Measurements from ENCODE around the gene TTI1.

The TTI1 gene

GRCh38 chr20:38008233-38008944, 24.9 kb downstream of the TTI1 start:
- DNase-seq, result no peak

GRCh38 chr20:38007526-38007925, 25.7 kb downstream of the TTI1 start:
- DNase-seq, result no peak

DNA sequence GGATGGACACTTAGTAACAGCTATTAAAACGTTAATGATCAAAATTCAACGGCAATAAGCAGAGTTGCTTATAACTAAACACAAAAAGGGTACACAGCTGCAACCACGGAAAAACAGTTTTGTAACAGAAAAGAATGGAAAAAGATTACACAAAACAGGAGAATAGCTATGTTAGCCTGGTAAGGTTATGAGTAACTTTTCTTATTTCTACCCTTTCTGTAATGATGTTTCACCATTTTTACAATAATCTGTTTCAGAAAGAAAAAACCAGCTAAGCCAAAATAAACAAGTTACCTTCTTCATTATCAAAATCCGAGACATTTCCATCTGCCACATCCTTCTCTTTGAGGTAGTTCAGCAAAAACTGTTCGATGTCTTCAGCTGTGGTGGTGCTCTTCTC, 27.4 kb downstream of the TTI1 start:
- DNase-seq, result no peak

GRCh38 chr20:38004416-38004815, 28.8 kb downstream of the TTI1 start:
- DNase-seq, result no peak

GRCh38 chr20:38002422-38002821, 30.8 kb downstream of the TTI1 start:
- DNase-seq, result no peak

DNA sequence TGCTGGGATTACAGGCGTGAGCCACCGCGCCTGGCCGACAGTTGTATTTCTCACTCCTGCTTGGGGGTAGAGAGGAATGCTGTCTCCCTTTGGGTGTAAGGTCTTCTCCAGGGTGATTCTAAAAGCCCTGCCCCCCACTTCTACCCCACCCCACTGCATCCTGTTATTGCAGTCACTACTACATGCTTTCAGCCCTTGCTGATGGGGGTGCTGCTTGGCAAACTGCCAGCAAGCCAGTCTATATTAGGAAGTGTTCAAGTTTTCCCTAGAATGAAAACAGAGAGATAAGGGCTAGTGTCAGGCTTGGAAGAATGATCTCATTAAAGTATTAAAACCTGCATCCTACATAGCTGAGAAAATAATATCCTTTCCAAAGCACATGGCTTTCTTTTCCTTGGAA, 31.3 kb downstream of the TTI1 start:
- DNase-seq, result no peak

DNA sequence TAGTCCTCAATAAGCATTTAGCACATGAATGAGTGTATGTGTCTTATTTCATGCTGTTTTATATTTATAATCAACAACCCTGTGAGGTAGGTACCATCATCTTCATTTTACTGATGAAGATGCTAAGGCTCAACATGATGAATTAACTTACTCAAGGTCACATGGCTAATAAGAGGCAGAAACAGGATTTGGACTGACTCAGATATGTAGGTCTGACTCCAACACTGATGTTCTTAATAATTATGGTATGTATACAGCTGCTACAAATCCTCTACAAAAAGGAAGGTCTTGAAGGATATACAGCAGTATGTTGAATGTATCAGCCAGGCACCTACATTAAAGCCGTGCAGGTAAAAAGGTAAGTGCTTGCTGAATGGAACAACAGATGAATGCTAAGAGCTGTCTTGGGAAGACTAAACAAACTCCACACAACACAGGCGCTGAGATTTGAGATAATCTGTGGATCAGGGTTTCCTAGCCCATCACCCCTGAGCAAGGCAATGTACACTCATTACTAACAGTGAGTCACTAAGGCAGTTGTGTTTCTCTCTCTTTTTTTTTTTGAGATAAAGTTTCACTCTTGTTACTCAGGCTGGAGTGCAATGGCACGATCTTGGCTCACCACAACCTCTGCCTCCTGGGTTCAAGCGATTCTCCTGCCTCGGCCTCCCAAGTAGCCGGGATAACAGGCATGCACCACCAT, 31.9 kb downstream of the TTI1 start:
- DNase-seq, result no peak

DNA sequence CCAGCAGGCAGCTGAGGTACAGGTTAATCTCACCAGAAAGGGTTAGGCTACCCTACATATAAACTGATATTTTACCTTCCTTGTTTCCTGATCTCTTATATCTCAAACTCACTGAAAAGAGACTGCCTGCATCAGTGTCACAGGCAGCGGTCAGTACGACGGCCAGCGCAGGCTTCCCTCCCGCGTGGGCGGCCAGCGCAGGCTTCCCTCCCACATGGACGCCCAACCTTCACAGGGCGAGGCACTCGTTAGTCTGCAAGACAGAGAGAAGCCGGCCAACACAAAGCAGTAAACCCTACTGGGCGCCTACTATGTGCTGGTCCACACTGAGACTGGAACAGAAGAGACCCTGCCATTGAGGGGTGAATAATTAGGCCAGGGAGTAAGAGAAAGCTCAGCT, 33.0 kb downstream of the TTI1 start:
- no peak for DNase-seq

DNA sequence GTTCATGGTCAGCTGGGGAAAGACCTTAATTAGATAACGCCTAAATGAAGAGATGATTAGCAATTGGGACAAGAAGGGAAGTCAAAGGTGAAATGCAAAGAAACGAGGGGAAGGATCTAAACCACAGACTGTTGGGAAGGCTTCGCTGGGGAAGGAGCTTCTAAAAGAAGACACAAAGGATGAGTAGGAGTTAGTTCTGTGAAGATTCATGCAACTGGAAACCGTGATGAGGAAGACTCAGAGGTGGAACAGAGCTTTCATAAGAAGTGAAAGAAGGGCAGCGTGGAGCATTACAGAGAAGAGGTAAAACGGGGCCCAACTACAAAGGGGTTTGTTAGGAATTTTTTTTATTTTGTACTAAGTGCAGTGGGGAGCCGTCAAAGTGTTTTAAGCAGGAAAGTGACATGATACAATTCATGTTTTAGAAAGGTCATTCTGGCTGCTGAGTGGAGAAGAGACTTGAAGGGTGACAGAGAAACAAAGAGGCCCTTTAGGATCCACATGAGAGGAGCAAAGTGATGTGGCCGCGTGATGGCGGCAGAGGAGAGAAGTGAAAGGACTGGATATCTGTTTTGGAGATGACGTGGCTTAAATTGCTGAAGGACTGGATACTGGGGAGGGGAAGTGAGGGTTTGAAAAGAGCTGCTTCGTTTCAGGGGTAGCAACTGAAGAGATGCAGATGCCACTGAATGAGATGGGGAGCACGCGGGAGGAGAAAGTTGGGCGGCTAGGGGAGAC, 33.6 kb downstream of the TTI1 start:
- no peak for DNase-seq

DNA sequence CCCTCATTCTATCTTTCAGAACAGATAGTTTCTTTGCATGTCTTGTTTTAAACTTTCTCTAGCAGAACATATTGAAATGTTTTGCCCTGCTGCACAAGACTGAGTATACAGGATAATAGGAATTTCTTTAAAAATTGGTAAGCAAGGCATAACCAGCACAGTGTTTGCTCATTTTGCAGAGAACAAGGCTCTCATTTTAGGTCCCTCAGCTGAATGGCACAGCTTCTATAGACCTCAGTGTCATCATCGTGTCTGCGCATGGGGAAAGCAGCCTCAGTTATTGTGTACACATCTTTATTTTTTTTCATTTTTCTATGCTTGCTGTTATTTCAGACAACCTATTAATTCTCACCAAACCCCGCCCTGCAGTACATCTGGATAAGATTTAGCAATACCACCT, 35.7 kb downstream of the TTI1 start:
- no peak for DNase-seq

DNA sequence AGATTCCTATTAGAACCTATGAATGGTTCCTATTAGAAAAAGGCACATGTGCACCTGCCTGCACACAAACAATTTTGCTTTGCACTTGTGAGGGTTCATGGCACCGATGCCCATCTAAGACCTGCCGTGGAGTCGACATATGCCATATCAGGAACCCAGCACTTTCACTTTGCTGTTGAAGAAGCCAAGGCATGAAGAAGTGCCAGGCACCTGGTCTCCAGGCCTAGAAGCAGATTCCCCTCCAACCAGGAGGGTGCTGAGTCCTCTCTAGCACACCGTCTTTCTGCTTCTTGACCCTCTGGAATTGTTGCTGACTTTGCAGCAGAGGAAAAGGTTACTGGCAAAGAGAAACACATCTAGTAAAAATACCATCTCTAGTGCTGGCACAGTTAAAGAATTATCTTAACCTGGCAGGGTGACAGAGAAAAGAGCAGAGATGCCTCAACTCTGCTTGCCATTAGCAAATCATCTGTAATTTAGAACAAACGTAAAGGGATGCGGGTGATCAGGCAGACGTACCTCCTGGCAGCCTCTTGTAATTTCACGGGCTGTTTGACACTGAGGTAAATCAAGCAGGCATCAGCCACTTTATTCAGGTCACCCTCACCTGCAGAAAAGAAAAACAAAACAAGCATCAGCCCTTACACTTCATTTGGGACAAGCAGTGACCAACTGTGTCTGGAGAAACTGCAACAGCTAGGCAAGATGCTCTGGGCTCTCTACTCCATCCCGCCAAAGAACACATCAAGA, 37.2 kb downstream of the TTI1 start:
- no peak for DNase-seq

GRCh38 chr20:37994512-37994911, 38.7 kb downstream of the TTI1 start:
- DNase-seq, result no peak

DNA sequence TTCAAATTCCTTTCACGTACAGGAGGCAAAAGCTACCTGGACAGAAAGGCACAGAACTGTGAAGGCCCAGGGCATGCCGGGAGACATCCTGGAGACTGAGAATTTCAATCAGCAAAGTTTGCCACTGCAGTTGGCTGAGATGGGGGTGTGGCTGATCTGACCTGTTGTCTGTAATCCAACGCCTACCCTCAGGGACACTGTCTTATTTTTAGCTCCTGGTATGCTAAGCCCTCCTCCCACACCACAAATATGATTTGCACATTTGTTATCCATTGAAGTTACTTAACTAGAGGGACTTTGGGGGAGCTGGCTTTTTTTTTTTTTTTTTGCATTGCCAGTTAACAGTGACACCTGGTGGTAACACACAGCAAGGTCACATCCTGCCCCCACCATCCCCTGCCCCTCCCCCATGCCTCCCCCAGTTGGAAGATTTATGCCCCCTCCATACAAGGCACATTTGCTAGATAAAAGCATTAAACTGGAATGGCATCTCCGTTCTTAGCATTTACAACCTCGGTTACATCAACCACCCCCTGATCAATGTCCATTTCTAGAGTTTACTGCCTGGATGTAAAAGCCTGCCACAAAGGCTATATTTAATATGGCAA, 40.4 kb downstream of the TTI1 start:
- DNase-seq, result no peak

DNA sequence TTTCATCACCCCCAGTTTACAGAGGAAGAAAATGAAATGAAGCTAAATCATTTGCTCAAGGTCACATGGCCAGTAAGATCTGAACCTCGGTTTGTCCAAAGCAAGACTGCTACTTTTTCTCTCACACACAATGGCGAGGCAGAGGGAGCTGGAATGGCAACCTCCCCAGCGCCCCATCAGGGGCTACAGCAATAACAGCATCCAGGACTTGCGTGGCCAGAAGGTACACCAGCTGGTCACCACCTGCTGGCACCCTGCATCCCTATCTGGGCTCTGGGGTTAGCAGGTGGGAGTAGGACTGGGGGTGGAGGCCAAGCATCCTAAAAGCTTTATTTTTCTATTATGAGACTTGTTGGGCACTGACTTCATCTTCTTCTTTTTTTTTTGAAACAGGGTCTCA, 41.3 kb downstream of the TTI1 start:
- DNase-seq, result no peak

- no peak for DNase-seq
Observed at GRCh38 chr20:37991157-37991866, 41.9 kb downstream of the TTI1 start.

DNA sequence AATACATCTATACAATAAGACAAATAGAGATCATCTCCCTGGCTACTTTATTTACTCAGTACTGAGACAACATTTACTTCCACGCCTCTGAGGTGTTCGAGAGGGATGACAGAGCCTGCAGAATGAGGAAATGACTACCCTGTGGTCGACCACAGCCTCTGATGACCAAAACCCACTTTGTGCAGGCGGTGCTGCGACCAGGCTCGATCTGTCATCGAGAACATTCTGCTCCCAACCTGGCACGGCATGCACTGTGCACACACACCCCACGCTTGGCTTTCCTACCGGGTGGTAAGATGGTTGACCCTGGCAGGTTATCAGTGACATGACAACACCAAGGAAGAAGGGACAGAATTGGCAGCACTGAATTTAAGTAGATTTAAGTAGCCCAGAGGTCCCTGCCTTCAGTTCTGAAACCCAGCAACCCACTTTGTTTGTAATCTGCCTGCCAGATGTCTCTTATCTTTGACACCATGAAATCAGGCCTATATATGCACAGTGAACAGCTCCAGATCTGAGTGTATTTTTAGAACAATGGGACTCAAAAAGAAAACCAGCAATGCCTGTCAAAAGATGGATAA, 42.6 kb downstream of the TTI1 start:
- peak; percentile 62 for DNase-seq

DNA sequence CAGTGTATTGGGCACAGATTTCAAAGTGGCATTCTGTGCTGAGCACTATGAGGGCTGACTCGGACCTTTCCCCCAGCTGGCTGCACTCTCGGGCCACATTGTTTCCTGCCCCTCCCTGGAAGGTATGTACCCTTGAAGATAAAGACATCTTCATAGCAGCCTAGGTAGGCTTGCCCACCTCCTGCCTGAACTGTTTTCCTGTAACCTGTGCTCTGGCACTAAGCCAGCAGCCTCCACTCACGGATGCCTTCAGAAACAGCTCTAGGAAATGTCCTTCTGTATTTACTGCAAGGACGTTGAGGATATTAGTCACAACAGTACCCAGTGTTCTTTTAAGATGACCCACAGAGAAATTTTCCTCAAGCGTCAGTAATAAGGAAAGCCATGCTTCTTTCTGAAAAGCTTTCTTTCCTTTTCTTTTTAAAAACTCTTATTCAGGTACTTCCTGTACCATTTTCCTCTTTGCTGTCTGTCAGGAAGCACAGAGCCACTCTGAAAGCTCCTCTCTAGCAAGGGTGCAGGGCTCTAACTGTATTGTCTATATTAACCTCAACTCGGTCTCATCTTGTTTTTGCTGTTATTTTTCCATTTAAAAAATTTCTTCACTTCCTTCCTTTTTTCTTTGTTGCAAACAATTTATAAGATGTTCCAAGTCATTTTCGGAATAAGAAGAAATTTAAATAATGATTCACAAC, 43.5 kb downstream of the TTI1 start:
- no peak for DNase-seq

DNA sequence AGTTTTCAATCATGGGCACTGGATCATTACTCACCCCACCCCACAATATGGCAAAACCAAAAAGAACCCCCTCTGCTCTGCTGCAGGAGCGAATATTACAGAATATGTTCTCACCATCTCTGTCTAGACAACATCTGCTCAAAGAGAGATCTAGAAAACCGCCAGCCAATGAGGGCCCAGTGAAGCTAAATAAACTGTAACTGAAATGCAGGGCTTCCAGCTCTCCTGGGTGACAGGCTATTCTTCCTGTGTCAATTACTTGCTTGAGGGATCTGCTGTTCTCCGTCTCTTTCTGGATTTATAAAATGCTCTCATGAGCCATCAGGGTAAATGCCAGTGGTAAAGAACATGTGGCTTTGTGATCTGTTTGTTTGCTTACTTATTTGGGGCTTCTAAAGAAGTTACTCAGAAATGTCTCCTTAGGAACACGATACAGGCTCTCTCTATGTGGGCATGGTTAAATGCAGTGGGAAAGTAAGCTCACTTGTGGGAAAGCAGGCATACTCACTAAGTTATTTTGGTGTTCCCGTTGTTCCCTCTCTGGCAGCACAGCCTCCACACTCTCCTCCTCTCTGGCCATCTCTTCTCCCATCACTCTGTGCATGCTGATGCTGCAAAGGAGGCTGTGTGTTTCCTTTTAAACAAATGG, 44.8 kb downstream of the TTI1 start:
- no peak for DNase-seq

- no peak for DNase-seq
Observed at GRCh38 chr20:37987602-37988290, 45.5 kb downstream of the TTI1 start.

All from stimulated activated naive CD4-positive, alpha-beta T cell treated with Interleukin-2 at 50 U/mL for 16 hours (primary cell).